DND-41 (cell line): Measurements from ENCODE around the gene SMYD1.

Experiments
- ATAC-seq: fragments of 200-7000 bp; cut with Tn5 transposase; 3 replicates; pipeline ENCODE4 v1.9.1; 2021; ENCODE audit warnings: low read depth; ENCODE audit not compliant: insufficient read depth
- DNase-seq: peaks from one replicate; pipeline ENCODE4 v3.0.0-alpha.2; 2020
- H2AFZ ChIP-seq: 2 replicates; pipeline ENCODE4 v1.6.0; 2012; ENCODE audit warnings: low read depth, low read length
- H3K27ac ChIP-seq: 2 replicates; pipeline ENCODE4 v1.5.1; 2012; ENCODE audit warnings: low read length, inconsistent platforms
- H3K27me3 ChIP-seq: fragments of 200-600 bp; sonication (generic); 2 replicates; pipeline ENCODE4 v1.6.0; 2012; ENCODE audit warnings: low read length, mild to moderate bottlenecking, inconsistent platforms; ENCODE audit not compliant: insufficient read depth, poor library complexity
- H3K36me3 ChIP-seq: 2 replicates; pipeline ENCODE4 v1.5.1; 2012; ENCODE audit warnings: low read length, inconsistent platforms; ENCODE audit not compliant: insufficient read depth
- H3K4me1 ChIP-seq: 2 replicates; pipeline ENCODE4 v1.5.1; 2012; ENCODE audit warnings: mild to moderate bottlenecking, low read length; ENCODE audit not compliant: insufficient read depth
- H3K4me2 ChIP-seq: 2 replicates; pipeline ENCODE4 v1.6.0; 2012; ENCODE audit warnings: mild to moderate bottlenecking, moderate library complexity, low read length, inconsistent platforms; ENCODE audit not compliant: insufficient read depth
- H3K4me3 ChIP-seq, 2 experiments: fragments of 200-600 bp in 1 of 2; shearing (Covaris generic) in 1 of 2; 2 replicates each; pipeline ENCODE4 v1.5.1; 2012 to 2016; ENCODE audit warnings: inconsistent platforms in 2 of 2, low read length in 2 of 2, mild to moderate bottlenecking in 2 of 2, low read depth in 1 of 2, moderate library complexity in 1 of 2
- H3K79me2 ChIP-seq: 2 replicates; pipeline ENCODE4 v1.6.0; 2012; ENCODE audit warnings: low read length, inconsistent platforms; ENCODE audit not compliant: insufficient read depth
- H3K9ac ChIP-seq: 2 replicates; pipeline ENCODE4 v1.6.0; 2012; ENCODE audit warnings: low read depth, mild to moderate bottlenecking, inconsistent platforms, low read length, moderate library complexity
- H3K9me3 ChIP-seq: 2 replicates; pipeline ENCODE4 v1.5.1; 2012; ENCODE audit warnings: low read length, moderate library complexity, mild to moderate bottlenecking, inconsistent platforms; ENCODE audit not compliant: insufficient read depth, severe bottlenecking
- H4K20me1 ChIP-seq: 2 replicates; pipeline ENCODE4 v1.6.0; 2012; ENCODE audit warnings: low read length; ENCODE audit not compliant: insufficient read depth
- EZH2 ChIP-seq: IDR thresholded peaks from 3 replicates; pipeline ENCODE4 v1.6.1; 2012; ENCODE audit warnings: borderline replicate concordance, low read depth, mild to moderate bottlenecking, moderate library complexity, low read length, inconsistent platforms; ENCODE audit not compliant: severe bottlenecking
- TF ChIP-seq, protein P1 (sequence below): IDR thresholded peaks from 2 replicates; pipeline ENCODE4 v1.5.1; 2012; ENCODE audit warnings: borderline replicate concordance, low read length, moderate library complexity, mild to moderate bottlenecking; ENCODE audit not compliant: poor library complexity, severe bottlenecking; ENCODE audit errors: extremely low read depth

SMYD1 gene

DNA sequence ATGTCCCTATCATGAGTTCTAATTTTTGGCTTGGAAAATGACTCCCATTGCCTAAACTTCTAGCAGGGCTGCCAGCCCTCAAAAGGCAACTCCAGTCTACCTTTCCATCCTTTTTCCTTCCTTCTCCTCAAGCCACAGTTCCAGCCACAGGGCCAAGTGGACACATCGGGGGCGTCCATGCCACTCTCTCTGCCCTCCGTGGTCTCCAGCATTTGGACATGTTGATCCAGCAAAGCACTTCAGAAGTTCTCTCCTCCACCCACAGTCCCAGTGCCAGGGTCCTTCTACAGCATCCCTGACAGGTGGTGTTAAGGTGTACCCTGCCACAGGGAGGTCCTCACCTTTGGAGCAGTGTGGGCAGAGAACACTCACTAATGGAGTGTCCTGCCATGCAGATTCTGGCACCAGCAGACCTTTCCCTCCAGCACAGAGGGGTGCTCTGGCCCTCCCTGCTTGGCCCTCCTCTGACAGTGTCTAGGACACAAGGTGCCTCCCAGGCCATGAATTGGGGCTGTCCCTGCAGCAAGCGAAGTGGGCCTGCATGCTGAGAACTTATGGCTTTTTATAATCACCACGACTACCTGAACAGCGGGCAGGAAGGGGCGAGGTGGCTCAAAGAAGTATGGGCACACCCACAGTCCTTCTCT lies 61.8 kb downstream of the SMYD1 start:
- no peak overlapping the region for H3K4me2 ChIP-seq
- no peak overlapping the region for H3K27ac ChIP-seq
- H3K4me1 ChIP-seq: no peaks in the 10 kb centered on the region
- no peaks in the 10 kb centered on the region for H3K79me2 ChIP-seq
- TF ChIP-seq, protein P1, sequence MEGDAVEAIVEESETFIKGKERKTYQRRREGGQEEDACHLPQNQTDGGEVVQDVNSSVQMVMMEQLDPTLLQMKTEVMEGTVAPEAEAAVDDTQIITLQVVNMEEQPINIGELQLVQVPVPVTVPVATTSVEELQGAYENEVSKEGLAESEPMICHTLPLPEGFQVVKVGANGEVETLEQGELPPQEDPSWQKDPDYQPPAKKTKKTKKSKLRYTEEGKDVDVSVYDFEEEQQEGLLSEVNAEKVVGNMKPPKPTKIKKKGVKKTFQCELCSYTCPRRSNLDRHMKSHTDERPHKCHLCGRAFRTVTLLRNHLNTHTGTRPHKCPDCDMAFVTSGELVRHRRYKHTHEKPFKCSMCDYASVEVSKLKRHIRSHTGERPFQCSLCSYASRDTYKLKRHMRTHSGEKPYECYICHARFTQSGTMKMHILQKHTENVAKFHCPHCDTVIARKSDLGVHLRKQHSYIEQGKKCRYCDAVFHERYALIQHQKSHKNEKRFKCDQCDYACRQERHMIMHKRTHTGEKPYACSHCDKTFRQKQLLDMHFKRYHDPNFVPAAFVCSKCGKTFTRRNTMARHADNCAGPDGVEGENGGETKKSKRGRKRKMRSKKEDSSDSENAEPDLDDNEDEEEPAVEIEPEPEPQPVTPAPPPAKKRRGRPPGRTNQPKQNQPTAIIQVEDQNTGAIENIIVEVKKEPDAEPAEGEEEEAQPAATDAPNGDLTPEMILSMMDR: no peak
- TF ChIP-seq EZH2: no peak
- no peak for ATAC-seq
- no peak overlapping the region for H3K9ac ChIP-seq
- no peaks in the 10 kb centered on the region for H3K9me3 ChIP-seq
- peaks cover 8% of the 10 kb centered on the region for H3K27me3 ChIP-seq
- H3K36me3 ChIP-seq: no peaks in the 10 kb centered on the region
- no peak for DNase-seq
- H2AFZ ChIP-seq: no peak overlapping the region
- H3K4me3 ChIP-seq: no peak overlapping the region
- no peaks in the 10 kb centered on the region for H4K20me1 ChIP-seq

DNA sequence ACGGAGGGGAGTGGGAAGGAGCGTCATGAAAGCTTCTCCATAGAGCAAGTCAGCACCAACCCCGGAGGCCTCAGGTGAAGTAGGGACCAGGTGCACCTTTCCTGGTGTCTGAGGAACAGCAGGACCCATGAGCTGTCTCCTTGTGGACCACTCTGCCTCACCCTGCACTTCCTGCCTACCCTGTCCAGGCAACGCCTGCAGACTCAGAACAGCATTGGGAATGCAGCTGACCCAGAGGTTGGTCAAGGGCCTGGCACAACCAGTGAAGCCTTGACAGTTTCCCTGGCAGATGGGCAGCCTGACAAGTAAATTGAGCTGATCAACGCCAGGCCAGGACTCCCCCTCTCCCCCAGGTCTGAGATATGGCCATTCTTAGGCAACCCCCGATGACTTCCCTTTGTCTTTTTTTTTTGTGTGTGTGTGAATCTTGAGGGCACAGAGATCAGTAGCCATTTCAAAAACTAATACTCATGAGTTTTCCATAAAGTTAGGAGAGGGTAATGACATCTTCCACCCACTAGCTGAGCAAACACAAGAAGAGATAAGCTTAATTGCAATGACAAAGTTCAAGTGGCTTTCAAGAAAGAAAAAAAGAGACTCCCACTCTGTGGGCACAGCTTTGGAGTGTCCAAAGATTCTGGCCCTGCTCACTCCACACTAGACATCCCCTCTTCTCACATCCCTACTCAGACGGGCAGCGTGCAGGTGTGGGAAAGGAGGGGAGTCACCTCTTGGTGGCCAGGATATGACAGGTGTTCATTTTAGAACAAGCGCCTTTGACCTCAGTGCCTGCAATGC lies 63.8 kb downstream of the SMYD1 start:
- no peaks in the 10 kb centered on the region for H3K4me1 ChIP-seq
- H3K79me2 ChIP-seq: no peaks in the 10 kb centered on the region
- no peak overlapping the region for H3K4me3 ChIP-seq
- no peak overlapping the region for H3K9ac ChIP-seq
- no peak for TF ChIP-seq EZH2
- TF ChIP-seq, protein P1: no peak
- no peak overlapping the region for H3K4me2 ChIP-seq
- DNase-seq (no peak), ATAC-seq (no peak)
- H2AFZ ChIP-seq: no peak overlapping the region
- no peaks in the 10 kb centered on the region for H3K36me3 ChIP-seq
- H3K27me3 ChIP-seq: peaks cover 13% of the 10 kb centered on the region
- H3K27ac ChIP-seq: no peak overlapping the region
- no peaks in the 10 kb centered on the region for H4K20me1 ChIP-seq
- H3K9me3 ChIP-seq: no peaks in the 10 kb centered on the region

DNA sequence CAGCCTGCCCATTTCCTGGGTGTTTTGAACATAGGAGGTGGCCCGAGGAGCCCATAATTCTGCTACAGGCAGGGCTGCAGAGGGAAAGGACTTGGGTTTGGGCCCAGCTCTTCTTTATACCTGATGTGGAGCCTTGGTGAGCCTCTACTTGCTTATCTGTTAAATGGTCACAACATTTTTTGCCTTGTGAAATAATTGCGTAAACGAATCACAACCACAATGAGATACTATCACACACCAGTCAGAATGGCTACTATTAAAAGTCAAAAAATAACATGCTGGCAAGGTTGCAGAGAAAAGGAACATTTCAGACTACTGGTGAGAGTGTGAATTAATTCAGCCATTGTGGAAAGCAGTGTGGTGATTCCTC lies 64.4 kb downstream of the SMYD1 start:
- Histone ChIP-seq H3K4me3 (no peak overlapping the region), H3K9me3 (no peaks in the 10 kb centered on the region), H3K4me2 (no peak overlapping the region), H3K27ac (no peak overlapping the region), H3K4me1 (no peaks in the 10 kb centered on the region), H3K36me3 (no peaks in the 10 kb centered on the region), H3K79me2 (no peaks in the 10 kb centered on the region), H3K9ac (no peak overlapping the region), H3K27me3 (peaks cover 11% of the 10 kb centered on the region), H4K20me1 (no peaks in the 10 kb centered on the region), H2AFZ (no peak overlapping the region)
- TF ChIP-seq, protein P1: no peak
- TF ChIP-seq EZH2: no peak
- DNase-seq: no peak
- no peak for ATAC-seq
